PC-3 (cell line): ENCODE results near the gene MAML2.

Source experiments
- CTCF ChIP-seq: fragments of 300-600 bp; sonication (generic); conservative IDR thresholded peaks from 2 replicates; pipeline ENCODE4 v1.5.1; 2017; ENCODE audit warnings: antibody characterized with exemption, low read depth, mild to moderate bottlenecking, low read length
- EZH2 ChIP-seq: fragments of 300-600 bp; sonication (generic); IDR thresholded peaks from one replicate; pipeline ENCODE4 v1.6.1; 2017; ENCODE audit warnings: antibody characterized with exemption, mild to moderate bottlenecking, low read length; ENCODE audit not compliant: unreplicated experiment
- EZH2phosphoT487 ChIP-seq: fragments of 300-600 bp; sonication (generic); IDR thresholded peaks from 2 replicates; pipeline ENCODE4 v1.6.1; 2018; ENCODE audit warnings: mild to moderate bottlenecking, antibody characterized with exemption, low read length, borderline replicate concordance

GRCh38 chr11:96317571-96317970 is 25.4 kb downstream of the MAML2 start:
- TF ChIP-seq CTCF (no peak), EZH2phosphoT487 (no peak), EZH2 (no peak)
